Naive thymus-derived CD4-positive, alpha-beta T cell (primary cell): ENCODE measurements around the gene DNAH8. TPM values are rescaled to one million over a fixed set of nuclear protein-coding genes. Genes with fewer than 3 reads are reported as not detected.

ENCODE experiments used
- ATAC-seq: fragments of 150-1000 bp; cut with Tn5 transposase; 2 replicates; pipeline ENCODE4 v1.10.0; 2021; ENCODE audit warnings: mild to moderate bottlenecking, moderate library complexity
- CTCF ChIA-PET: fragments of 350-600 bp; sonication (Branson Sonifier 250); formaldehyde crosslinking; loops from one replicate; lab custom pipeline; 2021; ENCODE audit warnings: antibody characterized with exemption; lab: Charles Lee
- POLR2A ChIA-PET: fragments of 350-600 bp; sonication (Branson Sonifier 250); formaldehyde crosslinking; loops from one replicate; lab custom pipeline; 2021; ENCODE audit warnings: antibody characterized with exemption, inconsistent platforms; lab: Charles Lee
- DNase-seq, 9 donors: peaks; one replicate each; pipeline versions ENCODE4 v3.0.0 to v3.0.0-alpha.2; 2020 to 2022; ENCODE audit warnings: mixed read lengths in 1 of 9
- H3K27ac ChIP-seq: one replicate; pipeline ENCODE4 v1.7.0; 2013; ENCODE audit warnings: mild to moderate bottlenecking, low read depth, low read length, moderate library complexity
- H3K27me3 ChIP-seq, 2 donors: one replicate each; pipeline ENCODE4 v1.7.0; 2013; ENCODE audit warnings: low read length in 2 of 2, mild to moderate bottlenecking in 2 of 2, moderate library complexity in 2 of 2; ENCODE audit not compliant: control insufficient read depth in 2 of 2, insufficient read depth in 2 of 2
- H3K36me3 ChIP-seq, 3 experiments: 1 replicate in 2 of 3; 2 replicates in 1 of 3; pipeline ENCODE4 v1.7.0; 2013; ENCODE audit warnings: low read length in 3 of 3, mild to moderate bottlenecking in 3 of 3, moderate library complexity in 1 of 3; ENCODE audit not compliant: insufficient read depth in 3 of 3, control insufficient read depth in 2 of 3
- H3K4me1 ChIP-seq, 2 donors: one replicate each; pipeline ENCODE4 v1.7.0; 2013; ENCODE audit warnings: low read length in 2 of 2, mild to moderate bottlenecking in 2 of 2, moderate library complexity in 1 of 2; ENCODE audit not compliant: control insufficient read depth in 2 of 2, insufficient read depth in 2 of 2
- H3K4me3 ChIP-seq: 2 replicates; pipeline ENCODE4 v1.7.0; 2013; ENCODE audit warnings: mild to moderate bottlenecking, low read length
- H3K9me3 ChIP-seq, 3 experiments: 1 replicate in 2 of 3; 2 replicates in 1 of 3; pipeline ENCODE4 v1.7.0; 2013; ENCODE audit warnings: low read length in 3 of 3; ENCODE audit not compliant: control insufficient read depth in 2 of 3
- H3K27ac Mint-ChIP-seq, 9 donors: one replicate each; pipeline ENCODE4 v1.8.0; 2020 to 2022; ENCODE audit warnings: mixed read lengths in 9 of 9, mild to moderate bottlenecking in 8 of 9, moderate library complexity in 5 of 9, inconsistent platforms in 2 of 9
- H3K27me3 Mint-ChIP-seq, 5 donors: one replicate each; pipeline ENCODE4 v1.8.0; 2021 to 2022; ENCODE audit warnings: mixed read lengths in 5 of 5, mild to moderate bottlenecking in 1 of 5
- H3K36me3 Mint-ChIP-seq, 5 donors: one replicate each; pipeline ENCODE4 v1.8.0; 2020 to 2022; ENCODE audit warnings: mixed read lengths in 5 of 5, mild to moderate bottlenecking in 3 of 5, inconsistent platforms in 1 of 5
- H3K4me1 Mint-ChIP-seq, 7 donors: one replicate each; pipeline ENCODE4 v1.8.0; 2020 to 2022; ENCODE audit warnings: mixed read lengths in 7 of 7, mild to moderate bottlenecking in 3 of 7, inconsistent platforms in 1 of 7
- H3K4me3 Mint-ChIP-seq, 10 donors: one replicate each; pipeline ENCODE4 v1.8.0; 2020 to 2022; ENCODE audit warnings: mild to moderate bottlenecking in 10 of 10, mixed read lengths in 10 of 10, moderate library complexity in 6 of 10, inconsistent platforms in 2 of 10
- H3K9me3 Mint-ChIP-seq, 11 donors: one replicate each; pipeline ENCODE4 v1.8.0; 2020 to 2022; ENCODE audit warnings: mixed read lengths in 11 of 11, mild to moderate bottlenecking in 4 of 11, inconsistent platforms in 1 of 11, moderate library complexity in 1 of 11
- intact Hi-C, 2 donors: fragments of 100-400 bp; cut with micrococcal nuclease; formaldehyde crosslinking; loops; one replicate each; pipeline ENCODE4 v1.15.1; 2023
- polyA plus RNA-seq, 2 donors: library from polyadenylated mRNA; unstranded; fragments of 300-500 nt; fragmentation: Illumina TruSeq; gene quantifications; one replicate each; pipeline ENCODE4 v1.2.3, GENCODE V29; 2021
- total RNA-seq, 6 experiments: library from RNA in 5 of 6; stranded (reverse) in 5 of 6; gene quantifications; 1 replicate in 5 of 6; 2 replicates in 1 of 6; pipeline ENCODE4 v1.2.3 and lab custom pipeline; 2021 to 2026

Gene DNAH8
- total and polyA plus RNA-seq, 7 experiments from 2014 or later, result 0.02 to 0.15 (median 0.05) TPM; not detected in 2

DNA sequence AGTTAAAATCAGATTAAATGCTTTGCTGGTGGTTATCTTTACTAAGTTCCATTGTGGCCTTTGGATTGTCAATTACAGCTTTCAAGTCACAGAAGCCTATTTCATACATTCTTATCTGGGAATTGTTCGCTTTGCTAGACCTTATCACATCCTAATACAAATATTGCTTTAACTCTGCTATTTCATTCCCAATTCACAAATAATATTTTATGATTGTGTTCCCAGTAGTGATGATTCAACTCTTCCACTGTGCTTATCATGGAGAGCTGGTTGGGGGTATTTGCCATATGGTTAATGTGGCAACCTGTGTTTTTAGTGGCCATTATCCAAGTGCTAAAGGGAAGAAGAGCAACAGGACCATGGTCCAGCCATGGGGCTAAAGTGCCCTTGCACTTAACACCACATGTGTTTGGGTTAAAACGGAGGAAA is 260.5 kb downstream of the DNAH8 start:
- no peaks in the 10 kb centered on the region for H3K36me3 Mint-ChIP-seq
- intact Hi-C loops, result loop anchor here in 1 of 2 donors (10.0 kb wide), 1 partner anchor 189 kb away; no protein-coding TSS in a partner anchor
- H3K4me3 Mint-ChIP-seq, result no peak overlapping the region
- H3K27ac Mint-ChIP-seq, result no peak overlapping the region
- no peaks in the 10 kb centered on the region for H3K36me3 ChIP-seq
- H3K4me1 ChIP-seq, result no peaks in the 10 kb centered on the region
- ChIA-PET CTCF (no interaction called here), POLR2A (no interaction called here)
- no peak overlapping the region for H3K4me3 ChIP-seq
- H3K27me3 Mint-ChIP-seq, result peaks cover 8 to 56% (median 35%) of the 10 kb centered on the region in 5 donors
- H3K9me3 Mint-ChIP-seq, result no peaks in the 10 kb centered on the region
- ATAC-seq (no peak), DNase-seq (no peak)
- H3K4me1 Mint-ChIP-seq, result no peaks in the 10 kb centered on the region
- no peak overlapping the region for H3K27ac ChIP-seq
- H3K9me3 ChIP-seq, result no peaks in the 10 kb centered on the region
- H3K27me3 ChIP-seq, result peaks cover 0 to 3% of the 10 kb centered on the region in 2 donors

DNA sequence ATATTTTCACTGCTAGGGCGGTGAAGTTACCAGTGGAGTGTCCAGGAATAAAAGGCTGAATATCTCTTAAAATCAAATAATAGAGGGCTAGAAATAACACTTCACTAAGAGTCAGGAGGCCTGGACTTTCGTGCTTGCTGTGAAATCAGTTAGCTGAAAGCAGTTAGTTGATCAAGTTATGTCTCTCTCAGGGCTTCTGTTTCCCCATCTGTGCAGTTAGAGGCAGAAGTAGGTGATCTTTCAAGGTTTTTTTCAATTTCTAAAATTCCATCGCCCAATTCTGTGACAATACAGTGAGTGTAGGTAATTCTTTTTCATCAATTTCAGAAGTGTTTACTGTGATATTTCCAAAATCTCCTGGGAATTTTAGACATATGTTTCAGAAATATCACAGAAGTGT is 260.9 kb downstream of the DNAH8 start:
- Histone ChIP-seq H3K9me3 (no peaks in the 10 kb centered on the region), H3K4me3 (no peak overlapping the region), H3K4me1 (no peaks in the 10 kb centered on the region), H3K27me3 (peaks cover 0 to 3% of the 10 kb centered on the region in 2 donors), H3K27ac (no peak overlapping the region), H3K36me3 (no peaks in the 10 kb centered on the region)
- intact Hi-C loops, result loop anchor here in 1 of 2 donors (10.0 kb wide), 1 partner anchor 189 kb away; no protein-coding TSS in a partner anchor
- ChIA-PET CTCF (no interaction called here), POLR2A (no interaction called here)
- H3K4me3 Mint-ChIP-seq, result no peak overlapping the region
- no peak for ATAC-seq
- no peak for DNase-seq
- H3K36me3 Mint-ChIP-seq, result no peaks in the 10 kb centered on the region
- H3K27me3 Mint-ChIP-seq, result peaks cover 8 to 53% (median 38%) of the 10 kb centered on the region in 5 donors
- no peaks in the 10 kb centered on the region for H3K4me1 Mint-ChIP-seq
- H3K9me3 Mint-ChIP-seq, result no peaks in the 10 kb centered on the region
- H3K27ac Mint-ChIP-seq, result no peak overlapping the region

DNA sequence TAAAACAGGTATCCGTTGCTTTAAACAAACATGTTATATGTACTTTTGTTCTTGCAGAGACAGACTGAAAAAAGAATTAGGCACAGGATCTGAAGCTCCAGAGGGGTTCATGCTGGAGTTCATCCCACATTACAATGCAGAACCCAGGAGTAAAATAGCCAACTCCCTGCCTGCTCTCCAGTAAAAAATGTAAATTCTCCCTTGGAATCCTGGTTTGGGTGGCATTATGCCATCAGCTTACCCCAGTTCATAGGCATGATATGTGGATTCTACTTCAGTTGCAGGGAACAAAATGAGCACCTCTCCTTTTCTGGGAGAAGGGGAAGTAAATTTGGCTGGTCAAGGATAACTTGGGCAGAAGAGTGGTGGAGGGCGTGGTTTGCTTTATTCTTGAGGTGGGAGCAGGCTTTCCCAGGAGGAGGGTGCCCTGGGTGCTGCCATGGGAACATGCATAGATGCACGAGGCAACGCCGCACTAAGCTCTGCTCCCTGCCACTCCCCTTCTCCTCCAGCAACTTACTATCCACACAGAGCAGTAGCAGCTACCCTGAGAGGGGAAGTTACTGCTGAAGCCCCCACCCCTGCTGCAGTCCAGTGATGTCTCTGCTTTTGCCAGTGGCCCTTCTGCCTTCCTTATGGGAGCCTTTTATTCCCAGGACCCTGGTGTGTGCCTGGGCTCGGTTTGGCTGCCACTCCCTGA is 261.8 kb downstream of the DNAH8 start:
- H3K4me1 ChIP-seq, result no peaks in the 10 kb centered on the region
- H3K9me3 Mint-ChIP-seq, result no peaks in the 10 kb centered on the region
- no peaks in the 10 kb centered on the region for H3K4me1 Mint-ChIP-seq
- intact Hi-C loops, result loop anchor here in 1 of 2 donors (10.0 kb wide), 1 partner anchor 188 kb away; no protein-coding TSS in a partner anchor
- no peaks in the 10 kb centered on the region for H3K36me3 Mint-ChIP-seq
- no peak overlapping the region for H3K4me3 ChIP-seq
- POLR2A ChIA-PET, result no interaction called here
- DNase-seq (no peak), ATAC-seq (no peak)
- peaks cover 0 to 3% of the 10 kb centered on the region in 2 donors for H3K27me3 ChIP-seq
- H3K4me3 Mint-ChIP-seq, result no peak overlapping the region
- H3K9me3 ChIP-seq, result no peaks in the 10 kb centered on the region
- no peaks in the 10 kb centered on the region for H3K36me3 ChIP-seq
- peaks cover 8 to 51% (median 38%) of the 10 kb centered on the region in 5 donors for H3K27me3 Mint-ChIP-seq
- CTCF ChIA-PET, result no interaction called here
- no peak overlapping the region for H3K27ac Mint-ChIP-seq
- H3K27ac ChIP-seq, result no peak overlapping the region

DNA sequence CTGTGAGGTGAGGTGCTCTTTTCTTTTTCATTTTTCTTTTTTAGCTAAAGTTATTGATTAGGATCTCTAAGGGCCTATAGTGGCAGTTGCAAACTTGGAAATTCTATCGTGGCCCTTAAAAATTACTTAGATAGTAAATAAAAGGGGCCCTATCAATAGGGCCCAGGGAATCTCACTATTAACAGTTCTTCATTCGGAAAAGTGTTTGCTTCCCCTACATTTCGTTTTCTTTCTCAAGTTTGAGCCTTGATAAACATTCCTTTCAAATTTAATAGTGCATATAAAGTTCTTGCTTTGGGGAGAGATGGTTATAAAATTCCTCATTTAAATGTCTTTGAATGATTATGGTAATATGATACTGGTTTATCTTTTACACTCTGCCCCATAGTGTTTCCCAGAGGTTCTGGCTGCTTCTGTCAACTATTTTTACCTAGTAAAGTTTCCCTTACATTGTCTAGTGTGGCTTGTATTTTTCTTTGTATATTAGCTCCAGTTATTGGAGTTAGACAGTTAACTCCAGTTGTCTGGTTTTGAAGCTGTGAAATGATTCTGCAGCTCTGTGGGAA is 263.1 kb downstream of the DNAH8 start:
- H3K4me3 Mint-ChIP-seq, result no peak overlapping the region
- intact Hi-C loops, result loop anchor here in 1 of 2 donors (10.0 kb wide), 1 partner anchor 187 kb away; no protein-coding TSS in a partner anchor
- ChIA-PET POLR2A (no interaction called here), CTCF (interaction anchor here (0.8 kb wide), 1 partner anchor 105 kb away, joined by 6 read pairs; no protein-coding TSS in a partner anchor)
- ATAC-seq (no peak), DNase-seq (no peak)
- peaks cover 0 to 3% of the 10 kb centered on the region in 2 donors for H3K27me3 ChIP-seq
- peaks cover 17 to 57% (median 43%) of the 10 kb centered on the region in 5 donors for H3K27me3 Mint-ChIP-seq
- H3K4me1 ChIP-seq, result no peaks in the 10 kb centered on the region
- no peak overlapping the region for H3K27ac ChIP-seq
- no peaks in the 10 kb centered on the region for H3K9me3 ChIP-seq
- H3K9me3 Mint-ChIP-seq, result no peaks in the 10 kb centered on the region
- H3K4me1 Mint-ChIP-seq, result no peaks in the 10 kb centered on the region
- H3K27ac Mint-ChIP-seq, result no peak overlapping the region
- no peak overlapping the region for H3K4me3 ChIP-seq
- H3K36me3 ChIP-seq, result no peaks in the 10 kb centered on the region
- no peaks in the 10 kb centered on the region for H3K36me3 Mint-ChIP-seq

DNA sequence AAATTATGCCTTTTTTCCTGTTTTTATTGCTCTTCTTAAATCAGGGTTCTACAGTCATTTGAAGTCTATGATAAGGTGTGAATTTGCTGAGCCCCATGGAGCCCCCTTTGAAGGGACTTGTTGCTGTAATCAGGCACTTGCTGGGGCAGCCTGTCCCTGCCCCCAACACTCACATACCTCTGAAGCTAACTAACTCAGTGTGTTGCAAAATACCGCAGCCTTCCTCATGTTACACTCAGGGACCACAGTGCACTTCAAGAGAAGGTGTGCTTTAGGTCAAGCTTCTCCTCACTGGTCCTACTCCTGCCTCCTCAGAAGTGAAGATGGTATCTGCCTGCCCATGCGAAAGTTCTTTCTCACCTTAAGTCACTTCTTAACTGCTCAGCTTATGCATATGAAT is 267.4 kb downstream of the DNAH8 start:
- H3K27ac Mint-ChIP-seq, result no peak overlapping the region

DNA sequence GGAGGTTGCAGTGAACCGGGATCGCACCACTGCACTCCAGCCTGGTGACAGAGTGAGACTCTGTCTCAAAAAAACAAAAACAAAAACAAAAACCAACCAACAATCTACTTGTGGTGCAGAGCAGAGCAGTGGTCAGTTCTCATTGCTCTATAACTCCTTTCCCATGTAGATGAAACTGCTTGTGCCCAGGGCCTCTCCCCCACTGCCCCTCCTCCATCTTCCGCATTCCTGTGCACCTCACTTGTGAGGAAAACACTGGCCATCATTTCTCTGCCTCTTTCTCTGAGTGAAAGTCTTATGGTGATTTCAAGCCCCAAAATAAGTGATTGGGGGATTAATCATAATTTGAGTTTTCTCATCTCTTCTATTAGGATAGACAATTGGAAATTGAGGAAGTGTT is 269.6 kb downstream of the DNAH8 start:
- no peaks in the 10 kb centered on the region for H3K36me3 ChIP-seq
- Mint-ChIP-seq H3K4me1 (no peaks in the 10 kb centered on the region), H3K4me3 (no peak overlapping the region), H3K27me3 (peaks cover 8 to 32% (median 20%) of the 10 kb centered on the region in 5 donors), H3K27ac (no peak overlapping the region), H3K9me3 (no peaks in the 10 kb centered on the region), H3K36me3 (no peaks in the 10 kb centered on the region)
- H3K4me1 ChIP-seq, result no peaks in the 10 kb centered on the region
- CTCF ChIA-PET, result no interaction called here
- DNase-seq, result no peak
- no peak overlapping the region for H3K4me3 ChIP-seq
- ATAC-seq, result no peak
- intact Hi-C loops, result no loop called here
- H3K27ac ChIP-seq, result no peak overlapping the region
- H3K9me3 ChIP-seq, result no peaks in the 10 kb centered on the region
- POLR2A ChIA-PET, result no interaction called here
- H3K27me3 ChIP-seq, result no peaks in the 10 kb centered on the region

More for the DNA sequence above, 267.4 kb downstream of the DNAH8 start:
- Mint-ChIP-seq H3K4me3 (no peak overlapping the region), H3K9me3 (no peaks in the 10 kb centered on the region), H3K27me3 (peaks cover 21 to 44% (median 32%) of the 10 kb centered on the region in 5 donors), H3K36me3 (no peaks in the 10 kb centered on the region), H3K4me1 (no peaks in the 10 kb centered on the region)
- DNase-seq (no peak), ATAC-seq (no peak)
- Histone ChIP-seq H3K9me3 (no peaks in the 10 kb centered on the region), H3K4me3 (no peak overlapping the region), H3K27me3 (no peaks in the 10 kb centered on the region), H3K27ac (no peak overlapping the region), H3K4me1 (no peaks in the 10 kb centered on the region), H3K36me3 (no peaks in the 10 kb centered on the region)
- CTCF ChIA-PET, result no interaction called here
- POLR2A ChIA-PET, result no interaction called here
- intact Hi-C loops, result no loop called here
